HG03442 (cell line): ENCODE data around the gene TEX52.
A peak's percentile ranks its signal among the peaks of the same experiment; 100 is the strongest.

Source experiments
- ATAC-seq: cut with Tn5 transposase; IDR thresholded peaks from one replicate; pipeline ENCODE4 v1.9.1; 2021; ENCODE audit warnings: mild to moderate bottlenecking, moderate library complexity; ENCODE audit not compliant: unreplicated experiment

Gene TEX52

GRCh38 chr12:2833810-2834209 lies 23.0 kb downstream of the TEX52 start:
- no peak for ATAC-seq

GRCh38 chr12:2833327-2833726 lies 23.5 kb downstream of the TEX52 start:
- no peak for ATAC-seq

DNA sequence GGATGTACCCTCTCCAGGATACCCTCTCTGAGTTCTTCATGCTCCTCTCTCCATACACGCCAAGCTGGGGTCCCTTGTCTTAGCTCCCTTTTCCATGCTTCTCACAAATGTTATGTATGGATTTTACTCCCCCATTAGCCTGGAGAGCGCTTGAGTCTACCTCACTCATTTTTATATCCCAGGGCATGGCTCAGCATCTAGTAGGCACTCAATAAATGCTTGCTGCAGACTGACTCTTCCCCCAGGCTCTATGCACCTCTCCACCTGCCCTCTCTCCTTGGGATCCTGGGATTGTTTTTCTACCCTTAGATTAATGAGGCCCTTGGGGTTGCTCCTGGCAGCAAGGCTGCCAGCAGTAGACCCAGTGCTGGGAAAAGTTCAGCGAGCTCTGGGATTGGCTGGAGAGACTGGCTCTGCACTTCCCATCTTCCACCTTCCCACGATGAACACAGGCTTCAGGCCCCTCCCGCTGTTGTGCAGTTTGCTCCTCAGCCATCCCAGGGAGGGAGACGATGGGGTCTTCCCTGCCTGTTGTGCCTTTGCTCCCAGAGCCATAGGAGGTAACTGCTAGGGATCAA lies 24.2 kb downstream of the TEX52 start:
- ATAC-seq: no peak

DNA sequence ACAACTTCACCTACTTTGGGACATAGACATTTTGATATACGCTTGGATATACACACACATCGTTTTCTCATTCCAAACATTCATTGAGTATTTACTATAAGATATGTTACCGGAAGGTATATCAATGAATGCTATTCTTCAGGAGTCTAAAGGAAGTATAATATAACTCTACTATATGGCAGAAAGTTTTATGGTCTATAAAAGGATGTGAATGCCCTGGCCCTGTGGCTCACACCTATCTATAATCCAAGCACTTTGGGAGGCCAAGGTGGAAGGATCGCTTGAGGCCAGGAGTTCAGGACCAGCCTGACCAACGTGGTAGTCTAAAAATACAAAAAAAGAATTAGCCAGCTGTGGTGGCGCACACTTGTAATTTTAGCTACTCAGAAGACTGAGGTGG lies 27.6 kb downstream of the TEX52 start:
- ATAC-seq: no peak

- no peak for ATAC-seq
These were observed 29.9 kb downstream of the TEX52 start for GRCh38 chr12:2826721-2827515.

GRCh38 chr12:2826036-2826435 lies 30.8 kb downstream of the TEX52 start:
- ATAC-seq: no peak

DNA sequence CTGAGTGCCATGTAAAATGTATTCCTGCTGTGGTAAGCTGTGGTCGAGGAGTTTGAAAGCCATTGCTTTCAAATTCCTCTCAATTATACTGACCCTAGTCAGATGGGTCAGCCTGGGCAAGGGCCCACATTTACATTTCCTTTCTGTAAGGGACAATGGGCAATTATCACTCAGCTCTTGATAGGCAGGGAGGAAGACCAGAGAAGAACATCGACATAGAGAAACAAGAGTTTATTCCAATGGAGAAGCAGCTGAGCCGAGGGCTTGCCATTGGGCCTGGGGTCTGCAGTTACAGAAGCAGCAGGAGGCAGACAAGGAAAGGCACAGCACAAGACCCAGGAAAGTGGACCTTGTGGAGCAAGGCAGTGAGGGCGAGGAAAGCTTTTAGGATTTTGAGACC lies 31.7 kb downstream of the TEX52 start:
- no peak for ATAC-seq

DNA sequence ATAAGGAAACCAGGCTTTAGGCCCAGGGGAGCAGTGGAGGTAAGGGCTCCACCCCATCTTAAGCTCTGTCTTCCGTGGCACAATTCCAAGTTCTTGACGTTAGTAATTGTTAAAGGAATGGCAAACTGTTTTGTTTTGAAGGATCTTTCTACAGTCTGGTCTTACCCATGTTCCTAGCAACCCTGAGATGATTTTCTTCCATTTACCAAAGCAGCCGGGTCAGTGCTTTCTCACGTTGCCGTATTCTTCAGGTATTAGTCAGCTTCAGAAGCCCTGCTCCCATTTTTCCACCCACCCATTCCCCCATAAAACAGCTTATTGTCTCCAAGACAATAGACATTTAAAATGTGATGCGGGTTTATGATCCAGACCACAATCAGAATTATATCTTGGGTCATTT lies 32.3 kb downstream of the TEX52 start:
- ATAC-seq: no peak

- ATAC-seq: no peak
These were observed 33.4 kb downstream of the TEX52 start for GRCh38 chr12:2823483-2823882.

GRCh38 chr12:2820432-2820831 lies 36.4 kb downstream of the TEX52 start:
- no peak for ATAC-seq

DNA sequence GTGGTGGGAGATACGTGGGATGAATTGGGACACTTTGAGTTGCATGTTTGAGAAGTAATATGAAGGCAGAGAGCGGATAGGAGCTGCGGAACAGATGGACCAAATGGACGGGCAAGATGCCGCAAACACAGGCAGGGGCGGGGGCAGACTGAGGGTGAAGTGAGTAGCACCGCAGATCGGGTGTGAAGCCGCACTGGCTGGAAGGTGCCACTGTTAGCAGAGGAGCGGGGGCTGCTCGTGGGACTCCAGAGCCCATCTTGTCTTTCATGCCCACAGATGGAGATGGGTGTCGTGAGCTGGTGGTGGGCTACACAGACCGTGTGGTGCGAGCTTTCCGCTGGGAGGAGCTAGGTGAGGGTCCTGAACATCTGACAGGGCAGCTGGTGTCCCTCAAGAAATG lies 37.0 kb downstream of the TEX52 start:
- no peak for ATAC-seq

GRCh38 chr12:2813214-2814185 lies 43.3 kb downstream of the TEX52 start:
- no peak for ATAC-seq

DNA sequence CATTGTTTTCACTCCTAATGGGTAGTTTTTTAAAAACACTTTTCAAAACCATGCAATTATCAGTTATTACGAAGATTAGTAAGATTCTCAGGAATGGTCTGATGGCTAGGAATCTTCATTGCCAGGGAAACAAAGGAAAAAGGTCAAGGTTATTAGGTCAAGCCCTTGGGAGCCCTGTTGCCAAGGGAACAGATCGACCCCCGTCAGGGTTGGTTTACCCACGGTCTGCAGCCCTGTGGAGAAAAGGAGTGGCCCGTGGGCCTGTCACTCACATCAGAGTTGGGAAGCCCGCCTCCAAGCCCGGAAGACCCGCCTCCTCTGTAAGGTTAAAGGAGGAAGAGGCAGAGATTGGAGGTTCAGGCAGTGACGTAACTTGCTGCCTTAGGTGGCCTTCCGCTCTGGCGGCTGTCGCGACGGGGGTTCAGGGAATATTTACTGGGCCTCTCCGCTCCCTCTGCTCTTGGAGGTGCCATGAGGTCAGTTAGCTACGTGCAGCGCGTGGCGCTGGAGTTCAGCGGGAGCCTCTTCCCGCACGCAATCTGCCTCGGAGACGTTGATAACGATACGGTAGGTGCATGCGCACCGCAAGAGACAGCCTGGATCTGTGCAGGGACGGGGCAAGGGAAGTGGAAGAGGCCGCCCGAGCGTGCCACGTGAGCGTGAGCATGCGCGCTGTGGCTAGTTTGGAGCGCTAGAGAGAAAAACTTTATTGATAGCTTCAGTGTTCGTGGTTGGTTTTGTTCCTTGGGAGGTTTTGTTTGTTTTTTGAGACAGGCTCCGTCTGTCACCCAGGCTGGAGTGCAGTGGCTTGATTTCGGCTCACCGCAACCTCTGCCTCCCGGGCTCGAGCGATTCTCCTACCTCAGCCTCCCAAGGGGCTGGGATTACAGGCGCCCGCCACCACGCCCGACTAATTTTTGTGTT lies 44.3 kb downstream of the TEX52 start, which contains the start of gene ITFG2:
TSS of gene ITFG2 (plus strand) at position 379 of the 924 bp plus-strand sequence. CDS start at position 472, 93 bp downstream.
- peak; percentile 94 for ATAC-seq

DNA sequence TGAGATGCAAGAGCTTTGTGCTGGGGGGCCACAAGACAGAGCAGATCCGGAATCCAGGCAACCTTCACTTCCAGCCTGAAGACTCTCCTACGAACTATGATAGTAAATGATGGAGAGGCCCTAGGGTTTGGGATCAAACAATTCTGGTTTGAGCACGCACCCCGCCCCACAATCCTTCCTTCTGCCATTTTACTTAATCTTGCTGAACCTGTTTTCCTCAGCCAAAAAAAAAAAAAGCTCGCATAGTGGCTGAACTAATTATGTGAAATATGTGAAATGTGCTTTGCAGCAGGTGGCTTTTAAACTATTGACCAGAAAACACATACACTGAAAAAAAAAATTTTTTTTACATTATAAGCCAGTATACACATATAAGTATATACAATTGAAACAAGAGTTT lies 45.0 kb downstream of the TEX52 start:
- no peak for ATAC-seq

- no peak for ATAC-seq
These were observed 50.1 kb downstream of the TEX52 start for GRCh38 chr12:2806700-2807099.

DNA sequence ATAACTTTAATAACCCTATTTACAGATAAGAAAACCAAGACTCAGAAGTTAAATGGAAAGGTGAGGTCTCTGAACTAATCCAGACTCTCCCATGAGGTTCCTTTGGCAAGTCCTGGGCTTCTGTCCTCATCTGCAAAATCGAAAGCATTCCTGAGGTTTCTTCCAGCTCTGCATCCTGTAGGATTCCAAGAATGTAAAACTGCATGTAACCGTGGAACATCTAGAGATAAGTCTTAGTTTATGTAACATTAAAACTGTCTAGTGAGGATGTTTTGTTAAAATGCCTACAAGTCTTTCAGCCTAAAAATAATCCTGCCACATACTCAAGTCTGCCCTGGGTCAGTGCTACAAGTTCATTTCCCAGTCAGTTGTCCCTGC lies 51.7 kb downstream of the TEX52 start:
- no peak for ATAC-seq

GRCh38 chr12:2804393-2805142 lies 52.3 kb downstream of the TEX52 start:
- no peak for ATAC-seq

GRCh38 chr12:2803635-2804392 lies 53.0 kb downstream of the TEX52 start:
- ATAC-seq: no peak
